NB4 (cell line): ENCODE results near the gene KIAA1671.

Source experiments
- CTCF ChIP-seq: IDR thresholded peaks from one replicate; pipeline ENCODE4 v1.5.1; 2012; ENCODE audit warnings: low read depth, low read length
- MAX ChIP-seq: IDR thresholded peaks from 2 replicates; pipeline ENCODE4 v1.6.1; 2011; ENCODE audit warnings: low read depth, low read length
- MYC ChIP-seq: IDR thresholded peaks from 2 replicates; pipeline ENCODE4 v1.6.1; 2011; ENCODE audit warnings: low read depth, low read length
- POLR2A ChIP-seq: IDR thresholded peaks from 2 replicates; pipeline ENCODE4 v1.6.1; 2011; ENCODE audit warnings: mild to moderate bottlenecking; ENCODE audit not compliant: insufficient read length; ENCODE audit errors: extremely low read depth

- TF ChIP-seq POLR2A (no peak), CTCF (no peak), MYC (no peak), MAX (no peak)
Measured at GRCh38 chr22:25146307-25146706, 193.8 kb downstream of the KIAA1671 start.
